Ishikawa (cell line): ENCODE results near the gene SCOC.

Experiments used
- CEBPB ChIP-seq: IDR thresholded peaks from 2 replicates; pipeline ENCODE4 v1.6.1; 2012
- CREB1 ChIP-seq: IDR thresholded peaks from 2 replicates; pipeline ENCODE4 v1.6.1; 2012; ENCODE audit warnings: low read depth
- EGR1 ChIP-seq: IDR thresholded peaks from 2 replicates; pipeline ENCODE4 v1.6.1; 2012
- EP300 ChIP-seq: IDR thresholded peaks from 2 replicates; pipeline ENCODE4 v1.6.1; 2012; ENCODE audit warnings: borderline replicate concordance
- MAX ChIP-seq: IDR thresholded peaks from 2 replicates; pipeline ENCODE4 v1.6.1; 2012
- NFIC ChIP-seq: IDR thresholded peaks from 2 replicates; pipeline ENCODE4 v1.6.1; 2012
- RAD21 ChIP-seq: IDR thresholded peaks from 2 replicates; pipeline ENCODE4 v1.6.1; 2012; ENCODE audit warnings: low read depth
- TAF1 ChIP-seq: IDR thresholded peaks from 2 replicates; pipeline ENCODE4 v1.6.1; 2012; ENCODE audit warnings: low read depth, mild to moderate bottlenecking
- TCF12 ChIP-seq: IDR thresholded peaks from 2 replicates; pipeline ENCODE4 v1.6.1; 2012; ENCODE audit warnings: low read depth
- USF1 ChIP-seq: IDR thresholded peaks from 2 replicates; pipeline ENCODE4 v1.6.1; 2012
- ZBTB7A ChIP-seq: IDR thresholded peaks from 2 replicates; pipeline ENCODE4 v1.6.1; 2012; ENCODE audit warnings: low read depth

DNA sequence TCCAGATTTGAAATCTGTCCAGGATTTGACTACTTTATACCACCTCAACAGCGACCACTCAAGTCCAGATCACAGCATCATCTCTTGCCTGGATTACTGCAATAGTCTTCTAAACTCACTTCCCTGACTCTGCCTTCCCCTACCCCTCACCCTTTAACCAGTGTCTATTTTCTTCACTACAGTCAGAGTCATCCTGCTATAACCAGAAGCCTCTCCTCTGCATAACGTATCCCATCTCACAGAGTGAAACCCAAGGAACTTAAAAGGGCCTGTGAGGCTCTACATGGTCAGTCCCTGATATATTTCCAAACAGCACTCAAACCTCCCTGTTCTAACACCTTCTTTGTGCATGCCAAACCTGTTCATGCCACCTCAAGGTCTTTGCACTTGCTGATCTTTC is 40.7 kb upstream of the SCOC start:
- TF ChIP-seq RAD21: no peak
- no peak for TF ChIP-seq NFIC
- no peak for TF ChIP-seq MAX
- TF ChIP-seq ZBTB7A: no peak
- TF ChIP-seq EP300: no peak
- TF ChIP-seq USF1: no peak
- TF ChIP-seq EGR1: no peak
- TF ChIP-seq CREB1: no peak
- no peak for TF ChIP-seq TCF12
- no peak for TF ChIP-seq TAF1
- TF ChIP-seq CEBPB: no peak
